ENCODE results near the gene PDE6H.
A peak's percentile ranks its signal among the peaks of the same experiment; 100 is the strongest.

PDE6H gene

GRCh38 chr12:14988035-14988434 lies 15.2 kb downstream of the PDE6H start:
- Histone ChIP-seq H2BK5ac (ENCODE audit: low read depth, low read length, poor library complexity) (no peak overlapping the region), H3K9me3 (ENCODE audit: insufficient read depth, low read depth, low read length) (no peaks in the 10 kb centered on the region), H3K27ac (ENCODE audit: low read depth, low read length) (no peak overlapping the region), H3K27me3 (ENCODE audit: insufficient read depth, low read length) (no peaks in the 10 kb centered on the region), H3K4me1 (ENCODE audit: control insufficient read depth in 1 of 2, insufficient read depth in 2 of 2, low read length in 2 of 2) (peaks cover 2% of the 10 kb centered on the region in 2 experiments), H3K36me3 (ENCODE audit: control insufficient read depth in 1 of 2, insufficient read depth in 2 of 2, low read length in 2 of 2) (no peaks in the 10 kb centered on the region), H2AFZ (ENCODE audit: insufficient read depth, low read length, poor library complexity) (no peak overlapping the region), H3K4me3 (ENCODE audit: low read depth, low read length) (no peak overlapping the region), H4K12ac (ENCODE audit: low read depth, low read length) (no peak overlapping the region), H2BK120ac (ENCODE audit: insufficient read depth, low read length, poor library complexity) (no peak overlapping the region), H3K79me1 (ENCODE audit: low read length) (no peaks in the 10 kb centered on the region), H2AK5ac (ENCODE audit: low read length) (no peak overlapping the region), H3K4ac (ENCODE audit: low read depth, low read length) (no peak overlapping the region), H3K23ac (ENCODE audit: low read length) (no peak overlapping the region), H4K91ac (ENCODE audit: low read depth, low read length) (no peak overlapping the region), H3K14ac (ENCODE audit: low read length) (no peak overlapping the region), H3K79me2 (ENCODE audit: control insufficient read depth, insufficient read depth, low read length, poor library complexity) (no peaks in the 10 kb centered on the region), H3K18ac (ENCODE audit: low read length) (no peak overlapping the region), H4K8ac (ENCODE audit: low read depth, low read length) (no peak overlapping the region), H3K9ac (ENCODE audit: low read length) (no peak overlapping the region), H3K4me2 (ENCODE audit: low read length) (no peak overlapping the region), H2BK12ac (ENCODE audit: low read length) (no peak overlapping the region)
- WGBS (ENCODE audit: extremely low coverage, insufficient coverage, insufficient read length), result no CpG with 5 or more reads among the region's 3 CpGs
- no peak for DNase-seq

DNA sequence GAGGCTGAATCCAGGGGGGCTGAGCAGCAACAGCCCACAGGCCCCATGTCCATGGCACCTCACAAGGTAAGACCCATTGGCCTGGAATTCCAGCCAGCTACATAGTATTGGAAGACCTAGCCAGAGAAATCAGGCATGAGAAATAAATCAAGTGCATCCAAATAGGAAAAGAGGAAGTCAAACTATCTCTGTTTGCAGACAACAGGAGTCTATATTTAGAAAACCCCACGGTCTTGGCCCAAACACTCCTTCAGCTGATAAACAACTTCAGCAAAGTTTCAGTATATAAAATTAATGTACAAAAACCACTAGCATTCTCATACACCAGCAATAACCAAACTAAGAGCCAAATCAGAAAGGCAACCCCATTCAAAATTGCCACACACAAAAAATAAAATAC lies 16.9 kb downstream of the PDE6H start:
- H3K27ac ChIP-seq (ENCODE audit: low read depth, low read length), result no peak overlapping the region
- DNase-seq, result no peak
- H3K4ac ChIP-seq (ENCODE audit: low read depth, low read length), result no peak overlapping the region
- no peaks in the 10 kb centered on the region for H3K36me3 ChIP-seq (ENCODE audit: control insufficient read depth in 1 of 2, insufficient read depth in 2 of 2, low read length in 2 of 2)
- no peak overlapping the region for H3K4me2 ChIP-seq (ENCODE audit: low read length)
- no peak overlapping the region for H2AFZ ChIP-seq (ENCODE audit: insufficient read depth, low read length, poor library complexity)
- no peak overlapping the region for H4K8ac ChIP-seq (ENCODE audit: low read depth, low read length)
- no peak overlapping the region for H2BK120ac ChIP-seq (ENCODE audit: insufficient read depth, low read length, poor library complexity)
- no peak overlapping the region for H2BK5ac ChIP-seq (ENCODE audit: low read depth, low read length, poor library complexity)
- H3K27me3 ChIP-seq (ENCODE audit: insufficient read depth, low read length), result no peaks in the 10 kb centered on the region
- peaks cover 4% of the 10 kb centered on the region for H3K79me1 ChIP-seq (ENCODE audit: low read length)
- peak overlapping the region; percentile 43 for H4K91ac ChIP-seq (ENCODE audit: low read depth, low read length)
- H3K18ac ChIP-seq (ENCODE audit: low read length), result no peak overlapping the region
- no peak overlapping the region for H4K12ac ChIP-seq (ENCODE audit: low read depth, low read length)
- no peak overlapping the region for H3K23ac ChIP-seq (ENCODE audit: low read length)
- H3K9me3 ChIP-seq (ENCODE audit: insufficient read depth, low read depth, low read length), result no peaks in the 10 kb centered on the region
- peaks cover 6 to 9% of the 10 kb centered on the region in 2 experiments for H3K4me1 ChIP-seq (ENCODE audit: control insufficient read depth in 1 of 2, insufficient read depth in 2 of 2, low read length in 2 of 2)
- H2BK12ac ChIP-seq (ENCODE audit: low read length), result no peak overlapping the region
- H3K14ac ChIP-seq (ENCODE audit: low read length), result no peak overlapping the region
- WGBS (ENCODE audit: extremely low coverage, insufficient coverage, insufficient read length), result no CpG with 5 or more reads among the region's 1 CpG
- no peaks in the 10 kb centered on the region for H3K79me2 ChIP-seq (ENCODE audit: control insufficient read depth, insufficient read depth, low read length, poor library complexity)
- H3K4me3 ChIP-seq (ENCODE audit: low read depth, low read length), result no peak overlapping the region
- no peak overlapping the region for H3K9ac ChIP-seq (ENCODE audit: low read length)
- no peak overlapping the region for H2AK5ac ChIP-seq (ENCODE audit: low read length)

- no peak overlapping the region for H2BK12ac ChIP-seq (ENCODE audit: low read length)
- H2BK5ac ChIP-seq (ENCODE audit: low read depth, low read length, poor library complexity), result no peak overlapping the region
- H3K4me2 ChIP-seq (ENCODE audit: low read length), result no peak overlapping the region
- no peak overlapping the region for H3K27ac ChIP-seq (ENCODE audit: low read depth, low read length)
- no peak overlapping the region for H3K23ac ChIP-seq (ENCODE audit: low read length)
- H3K9ac ChIP-seq (ENCODE audit: low read length), result no peak overlapping the region
- H3K79me2 ChIP-seq (ENCODE audit: control insufficient read depth, insufficient read depth, low read length, poor library complexity), result no peaks in the 10 kb centered on the region
- no peak for DNase-seq
- H3K9me3 ChIP-seq (ENCODE audit: insufficient read depth, low read depth, low read length), result no peaks in the 10 kb centered on the region
- H2AK5ac ChIP-seq (ENCODE audit: low read length), result no peak overlapping the region
- H3K36me3 ChIP-seq (ENCODE audit: control insufficient read depth in 1 of 2, insufficient read depth in 2 of 2, low read length in 2 of 2), result no peaks in the 10 kb centered on the region
- no peak overlapping the region for H4K91ac ChIP-seq (ENCODE audit: low read depth, low read length)
- peaks cover 6 to 9% of the 10 kb centered on the region in 2 experiments for H3K4me1 ChIP-seq (ENCODE audit: control insufficient read depth in 1 of 2, insufficient read depth in 2 of 2, low read length in 2 of 2)
- H3K79me1 ChIP-seq (ENCODE audit: low read length), result peaks cover 10% of the 10 kb centered on the region
- H3K18ac ChIP-seq (ENCODE audit: low read length), result no peak overlapping the region
- H3K4ac ChIP-seq (ENCODE audit: low read depth, low read length), result no peak overlapping the region
- H3K14ac ChIP-seq (ENCODE audit: low read length), result no peak overlapping the region
- H4K12ac ChIP-seq (ENCODE audit: low read depth, low read length), result no peak overlapping the region
- H2BK120ac ChIP-seq (ENCODE audit: insufficient read depth, low read length, poor library complexity), result no peak overlapping the region
- no peak overlapping the region for H3K4me3 ChIP-seq (ENCODE audit: low read depth, low read length)
- no peak overlapping the region for H2AFZ ChIP-seq (ENCODE audit: insufficient read depth, low read length, poor library complexity)
- H3K27me3 ChIP-seq (ENCODE audit: insufficient read depth, low read length), result no peaks in the 10 kb centered on the region
- H4K8ac ChIP-seq (ENCODE audit: low read depth, low read length), result no peak overlapping the region
Measured at GRCh38 chr12:14991069-14991468, 18.2 kb downstream of the PDE6H start.

DNA sequence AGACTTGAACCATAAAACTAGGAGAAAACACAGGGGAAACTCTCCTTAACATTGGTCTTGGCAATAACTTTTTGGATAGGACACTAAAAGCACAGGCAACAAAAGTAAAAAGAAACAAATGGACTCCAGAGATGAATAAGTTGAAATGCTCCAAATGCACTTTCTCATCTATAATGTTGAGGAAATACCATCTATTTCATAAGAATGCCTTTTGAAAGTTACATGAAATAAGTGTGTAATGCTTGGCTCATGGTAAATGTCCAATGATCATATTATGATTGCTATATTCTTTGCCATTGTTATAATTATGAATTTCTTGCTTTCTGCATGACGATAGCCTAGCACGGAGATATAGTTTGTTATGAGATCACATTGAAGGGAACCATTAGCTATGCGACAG lies 19.8 kb downstream of the PDE6H start:
- no peak overlapping the region for H3K4ac ChIP-seq (ENCODE audit: low read depth, low read length)
- H4K12ac ChIP-seq (ENCODE audit: low read depth, low read length), result no peak overlapping the region
- H3K23ac ChIP-seq (ENCODE audit: low read length), result no peak overlapping the region
- no peak overlapping the region for H3K18ac ChIP-seq (ENCODE audit: low read length)
- no peak for DNase-seq
- no peak overlapping the region for H2BK5ac ChIP-seq (ENCODE audit: low read depth, low read length, poor library complexity)
- no peaks in the 10 kb centered on the region for H3K36me3 ChIP-seq (ENCODE audit: control insufficient read depth in 1 of 2, insufficient read depth in 2 of 2, low read length in 2 of 2)
- H2BK120ac ChIP-seq (ENCODE audit: insufficient read depth, low read length, poor library complexity), result no peak overlapping the region
- no peak overlapping the region for H3K9ac ChIP-seq (ENCODE audit: low read length)
- H4K8ac ChIP-seq (ENCODE audit: low read depth, low read length), result no peak overlapping the region
- H3K27me3 ChIP-seq (ENCODE audit: insufficient read depth, low read length), result no peaks in the 10 kb centered on the region
- H4K91ac ChIP-seq (ENCODE audit: low read depth, low read length), result no peak overlapping the region
- H3K4me2 ChIP-seq (ENCODE audit: low read length), result no peak overlapping the region
- peaks cover 6 to 9% of the 10 kb centered on the region in 2 experiments for H3K4me1 ChIP-seq (ENCODE audit: control insufficient read depth in 1 of 2, insufficient read depth in 2 of 2, low read length in 2 of 2)
- H2AK5ac ChIP-seq (ENCODE audit: low read length), result no peak overlapping the region
- H3K4me3 ChIP-seq (ENCODE audit: low read depth, low read length), result no peak overlapping the region
- H2BK12ac ChIP-seq (ENCODE audit: low read length), result peak overlapping the region; percentile 69
- H3K79me1 ChIP-seq (ENCODE audit: low read length), result peaks cover 10% of the 10 kb centered on the region
- H3K14ac ChIP-seq (ENCODE audit: low read length), result no peak overlapping the region
- H3K79me2 ChIP-seq (ENCODE audit: control insufficient read depth, insufficient read depth, low read length, poor library complexity), result no peaks in the 10 kb centered on the region
- no peak overlapping the region for H3K27ac ChIP-seq (ENCODE audit: low read depth, low read length)
- no peaks in the 10 kb centered on the region for H3K9me3 ChIP-seq (ENCODE audit: insufficient read depth, low read depth, low read length)
- WGBS (ENCODE audit: extremely low coverage, insufficient coverage, insufficient read length), result no CpG with 5 or more reads among the region's 3 CpGs
- H2AFZ ChIP-seq (ENCODE audit: insufficient read depth, low read length, poor library complexity), result no peak overlapping the region
